PC-3 (cell line): ENCODE results near the gene ACER1. TPM values are rescaled to one million over a fixed set of nuclear protein-coding genes. Genes with fewer than 3 reads are reported as not detected.
A peak's percentile ranks its signal among the peaks of the same experiment; 100 is the strongest.

Experiments used
- ATAC-seq: fragments of 200-7000 bp; cut with Tn5 transposase; 2 replicates; pipeline ENCODE4 v1.9.1; 2020; ENCODE audit warnings: mild to moderate bottlenecking, moderate library complexity
- BruUV-seq: library from RNA; stranded (reverse); fragments of 400-500 nt; replicated peaks from 2 replicates; lab custom pipeline; 2021; lab: Mats Ljungman, UMichigan
- CTCF ChIA-PET: fragments of 300-600 bp; sonication (Branson Sonifier 250); formaldehyde crosslinking; loops from one replicate; lab custom pipeline; 2022; ENCODE audit warnings: antibody characterized with exemption; lab: Charles Lee
- POLR2A ChIA-PET: fragments of 300-600 bp; sonication (Branson Sonifier 250); formaldehyde crosslinking; loops from one replicate; lab custom pipeline; 2022; ENCODE audit warnings: antibody characterized with exemption; ENCODE audit not compliant: unreplicated experiment; lab: Charles Lee
- DNase-seq: peaks from one replicate; pipeline ENCODE4 v3.0.0-alpha.2; 2015
- H2AFZ ChIP-seq: fragments of 300-600 bp; sonication (generic); 2 replicates; pipeline ENCODE4 v1.6.0; 2016; ENCODE audit warnings: antibody characterized with exemption, low read length
- H3F3A ChIP-seq: fragments of 300-600 bp; sonication (generic); one replicate; pipeline ENCODE4 v1.6.0; 2017; ENCODE audit warnings: antibody characterized with exemption, low read length, control low read depth, mild to moderate bottlenecking; ENCODE audit not compliant: unreplicated experiment
- H3K27ac ChIP-seq: fragments of 300-600 bp; sonication (generic); 2 replicates; pipeline ENCODE4 v1.5.1; 2016; ENCODE audit warnings: mild to moderate bottlenecking, low read length
- H3K27me3 ChIP-seq: fragments of 300-600 bp; sonication (generic); 2 replicates; pipeline ENCODE4 v1.6.1; 2016; ENCODE audit warnings: low read length, mixed read lengths
- H3K36me3 ChIP-seq: fragments of 300-600 bp; sonication (generic); 2 replicates; pipeline ENCODE4 v1.6.1; 2016; ENCODE audit warnings: low read depth, mixed run types, low read length, mixed read lengths
- H3K4me1 ChIP-seq: fragments of 300-600 bp; sonication (generic); 2 replicates; pipeline ENCODE4 v1.5.1; 2016; ENCODE audit warnings: low read length; ENCODE audit not compliant: insufficient read depth
- H3K4me2 ChIP-seq: fragments of 300-600 bp; sonication (generic); 2 replicates; pipeline ENCODE4 v1.6.0; 2016; ENCODE audit warnings: low read length
- H3K4me3 ChIP-seq: fragments of 300-600 bp; sonication (generic); 2 replicates; pipeline ENCODE4 v1.5.1; 2016; ENCODE audit warnings: mild to moderate bottlenecking, low read length, mixed read lengths
- H3K79me2 ChIP-seq: fragments of 300-600 bp; sonication (generic); 2 replicates; pipeline ENCODE4 v1.6.1; 2017; ENCODE audit warnings: low read length, mixed read lengths
- H3K9ac ChIP-seq: fragments of 300-600 bp; sonication (generic); 2 replicates; pipeline ENCODE4 v1.6.0; 2016; ENCODE audit warnings: mild to moderate bottlenecking, low read length
- H3K9me2 ChIP-seq: fragments of 300-600 bp; sonication (generic); replicated peaks from 2 replicates; pipeline ENCODE4 v1.6.1; 2016; ENCODE audit warnings: mixed run types, low read length, mixed read lengths
- H3K9me3 ChIP-seq: fragments of 300-600 bp; sonication (generic); 2 replicates; pipeline ENCODE4 v1.6.1; 2016; ENCODE audit warnings: low read length, mixed read lengths
- H4K20me1 ChIP-seq: fragments of 300-600 bp; sonication (generic); 2 replicates; pipeline ENCODE4 v1.6.1; 2016; ENCODE audit warnings: low read length, mixed read lengths
- CTCF ChIP-seq: fragments of 300-600 bp; sonication (generic); conservative IDR thresholded peaks from 2 replicates; pipeline ENCODE4 v1.5.1; 2017; ENCODE audit warnings: antibody characterized with exemption, low read depth, mild to moderate bottlenecking, low read length
- EZH2 ChIP-seq: fragments of 300-600 bp; sonication (generic); IDR thresholded peaks from one replicate; pipeline ENCODE4 v1.6.1; 2017; ENCODE audit warnings: antibody characterized with exemption, mild to moderate bottlenecking, low read length; ENCODE audit not compliant: unreplicated experiment
- EZH2phosphoT487 ChIP-seq: fragments of 300-600 bp; sonication (generic); IDR thresholded peaks from 2 replicates; pipeline ENCODE4 v1.6.1; 2018; ENCODE audit warnings: mild to moderate bottlenecking, antibody characterized with exemption, low read length, borderline replicate concordance
- intact Hi-C: fragments of 100-400 bp; cut with micrococcal nuclease; formaldehyde crosslinking; loops from 2 replicates; pipeline ENCODE4 v1.9.0; 2023
- total RNA-seq: library from RNA; depleted of rRNA; stranded (reverse); fragments of >200 nt; gene quantifications from 2 replicates; pipeline ENCODE4 v1.2.3, GENCODE V29; 2014

Gene ACER1
- total RNA-seq, 1 experiment from 2014 or later = not detected

DNA sequence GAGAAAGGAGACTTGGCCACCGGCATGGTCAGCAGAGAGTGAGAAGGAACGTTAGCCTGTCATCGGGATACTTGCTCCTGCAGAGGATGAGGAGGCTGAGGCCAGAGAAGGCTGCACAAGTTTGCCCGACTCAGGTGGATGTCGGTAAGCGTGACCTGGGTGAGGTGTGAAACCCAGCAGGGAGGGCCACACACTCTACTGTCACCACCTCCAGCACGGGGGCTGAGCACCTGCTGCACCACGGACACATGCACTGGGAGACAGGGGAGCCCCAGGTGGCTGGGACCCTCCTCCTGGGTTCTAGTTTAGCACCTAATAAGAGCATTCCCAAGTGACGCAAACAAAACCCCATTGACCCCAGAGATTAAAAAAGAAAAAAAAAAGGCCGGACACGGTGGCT is 70.9 kb downstream of the ACER1 start:
- no peak for TF ChIP-seq CTCF
- TF ChIP-seq EZH2 = no peak
- TF ChIP-seq EZH2phosphoT487 = no peak

DNA sequence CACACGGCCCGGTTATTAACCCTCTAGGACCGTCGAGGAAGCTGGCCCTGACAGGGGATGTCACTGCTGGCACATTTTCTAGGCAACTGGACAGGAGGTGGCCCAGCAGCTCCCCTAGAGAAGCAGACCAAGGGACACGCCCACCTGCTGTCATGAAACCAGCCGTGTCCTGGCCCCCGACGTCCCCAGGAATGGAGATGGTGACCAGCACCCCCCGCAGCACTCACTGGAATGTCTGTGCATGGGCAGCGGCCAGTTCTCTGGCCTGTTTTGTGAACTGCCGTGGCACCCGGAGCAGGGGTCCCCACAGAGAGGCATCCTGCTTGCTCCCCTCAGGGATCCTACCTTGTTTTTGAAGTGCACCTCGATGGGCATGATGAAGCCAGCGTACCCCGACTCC is 71.5 kb downstream of the ACER1 start:
- no TSS peak for BruUV-seq
- DNase-seq = no peak
- Histone ChIP-seq H2AFZ (no peak overlapping the region), H3K36me3 (peaks cover 17% of the 10 kb centered on the region), H3K79me2 (peaks cover 42% of the 10 kb centered on the region), H3K27me3 (no peaks in the 10 kb centered on the region), H3K27ac (no peak overlapping the region), H3K4me3 (no peak overlapping the region), H3K4me1 (no peaks in the 10 kb centered on the region; the same call in 1 of the 2 replicates), H3K9me2 (no peaks in the 10 kb centered on the region), H3K4me2 (no peak overlapping the region), H3F3A (no peaks in the 10 kb centered on the region), H3K9me3 (no peaks in the 10 kb centered on the region), H4K20me1 (no peaks in the 10 kb centered on the region), H3K9ac (no peak overlapping the region)
- TF ChIP-seq EZH2phosphoT487 (no peak), EZH2 (no peak)
- POLR2A ChIA-PET = no interaction called here
- ATAC-seq = no peak
- intact Hi-C loops = no loop called here
- CTCF ChIA-PET = no interaction called here

More for the DNA sequence above, 70.9 kb downstream of the ACER1 start:
- Histone ChIP-seq H4K20me1 (no peaks in the 10 kb centered on the region), H3K9ac (no peak overlapping the region), H3K4me3 (no peak overlapping the region), H3K9me2 (no peaks in the 10 kb centered on the region), H3K27me3 (no peaks in the 10 kb centered on the region), H3K79me2 (peaks cover 43% of the 10 kb centered on the region; the same call in 1 of the 2 replicates), H3F3A (no peaks in the 10 kb centered on the region), H2AFZ (no peak overlapping the region), H3K36me3 (peaks cover 17% of the 10 kb centered on the region), H3K9me3 (no peaks in the 10 kb centered on the region), H3K27ac (no peak overlapping the region), H3K4me2 (no peak overlapping the region), H3K4me1 (no peaks in the 10 kb centered on the region; the same call in 1 of the 2 replicates)
- intact Hi-C loops = no loop called here
- POLR2A ChIA-PET = no interaction called here
- no peak for ATAC-seq
- no peak for DNase-seq
- no TSS peak for BruUV-seq
- CTCF ChIA-PET = no interaction called here

DNA sequence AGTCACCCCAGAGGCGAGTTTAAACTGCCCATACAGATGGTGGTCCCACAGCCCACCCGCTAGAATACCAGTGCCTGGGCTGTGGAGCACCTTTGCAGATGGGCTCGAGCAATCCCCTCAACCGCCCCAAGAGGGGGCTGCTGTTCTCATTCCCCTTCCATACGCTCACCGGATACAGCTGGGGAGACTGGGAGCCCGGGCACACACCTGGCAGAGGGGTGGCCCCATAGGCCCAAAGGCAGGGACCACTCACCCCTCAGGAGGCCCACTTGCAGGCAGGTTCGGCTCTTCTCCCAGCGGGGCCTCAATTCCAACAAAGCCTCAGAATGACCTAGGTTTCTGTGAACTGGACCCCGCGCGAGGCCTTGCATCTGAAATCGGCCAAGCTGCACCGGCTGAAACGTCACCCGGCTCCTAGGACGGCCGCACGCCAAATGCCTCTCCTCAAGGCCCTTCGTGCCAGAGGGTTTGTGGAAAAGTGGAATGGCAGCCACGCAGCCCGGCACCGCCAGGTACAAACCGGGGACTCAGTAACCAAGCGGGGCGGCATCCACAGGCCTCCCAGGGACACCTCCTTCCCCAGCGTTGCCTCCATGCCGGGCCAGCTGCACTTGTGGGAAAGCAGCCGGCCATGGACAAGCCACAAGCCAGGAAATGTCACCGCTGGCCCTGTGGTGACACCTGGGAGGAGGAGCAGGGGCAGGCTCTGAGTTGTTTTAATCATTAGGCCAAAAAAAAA is 72.3 kb downstream of the ACER1 start:
- peaks cover 14% of the 10 kb centered on the region for H3K36me3 ChIP-seq

More for the DNA sequence above, 72.3 kb downstream of the ACER1 start:
- CTCF ChIA-PET = interaction anchor here (0.6 kb wide), 1 partner anchor 85 kb away, joined by 8 read pairs; no protein-coding TSS in a partner anchor
- TF ChIP-seq CTCF (peak; percentile 73), EZH2phosphoT487 (no peak)
- POLR2A ChIA-PET = interaction anchor here (0.6 kb wide), 1 partner anchor 13 kb away, joined by 4 read pairs; no protein-coding TSS in a partner anchor
- ATAC-seq (peak; percentile 88), DNase-seq (peak; percentile 54)
- Histone ChIP-seq H3K27me3 (no peaks in the 10 kb centered on the region), H3K79me2 (peaks cover 37% of the 10 kb centered on the region), H3K4me2 (no peak overlapping the region), H2AFZ (no peak overlapping the region), H3K27ac (no peak overlapping the region), H3K9me3 (no peaks in the 10 kb centered on the region), H3K9me2 (no peaks in the 10 kb centered on the region), H3F3A (no peaks in the 10 kb centered on the region), H3K4me1 (no peaks in the 10 kb centered on the region; the same call in 1 of the 2 replicates), H4K20me1 (no peaks in the 10 kb centered on the region), H3K9ac (no peak overlapping the region), H3K4me3 (no peak overlapping the region)
- intact Hi-C loops = no loop called here
- no TSS peak for BruUV-seq
